ENCODE results near the gene NTM.

Gene NTM

GRCh38 chr11:131802440-131803115, 432.2 kb downstream of the NTM start:
- DNase-seq: no peak

GRCh38 chr11:131807876-131808275, 437.5 kb downstream of the NTM start:
- DNase-seq: no peak

GRCh38 chr11:131808470-131808869, 438.1 kb downstream of the NTM start:
- DNase-seq: no peak

GRCh38 chr11:131809203-131809918, 438.9 kb downstream of the NTM start:
- DNase-seq: no peak

- no peak for DNase-seq
Observed at GRCh38 chr11:131810541-131810940, 440.1 kb downstream of the NTM start.

- DNase-seq: no peak
Observed at GRCh38 chr11:131811383-131811782, 441.0 kb downstream of the NTM start.

- no peak for DNase-seq
Observed at GRCh38 chr11:131814108-131814507, 443.7 kb downstream of the NTM start.

GRCh38 chr11:131815590-131815989, 445.2 kb downstream of the NTM start:
- DNase-seq: no peak

GRCh38 chr11:131816051-131816450, 445.6 kb downstream of the NTM start:
- DNase-seq: no peak

GRCh38 chr11:131817687-131818188, 447.3 kb downstream of the NTM start:
- no peak for DNase-seq

- DNase-seq: no peak
Observed at GRCh38 chr11:131819865-131820264, 449.4 kb downstream of the NTM start.

GRCh38 chr11:131822506-131822905, 452.1 kb downstream of the NTM start:
- no peak for DNase-seq

GRCh38 chr11:131823772-131824171, 453.4 kb downstream of the NTM start:
- DNase-seq: no peak

- DNase-seq: no peak
Observed at GRCh38 chr11:131824771-131825170, 454.4 kb downstream of the NTM start.

GRCh38 chr11:131827430-131827829, 457.0 kb downstream of the NTM start:
- no peak for DNase-seq

GRCh38 chr11:131829725-131830124, 459.3 kb downstream of the NTM start:
- no peak for DNase-seq

- DNase-seq: no peak
Observed at GRCh38 chr11:131832079-131832478, 461.7 kb downstream of the NTM start.

GRCh38 chr11:131833366-131833765, 463.0 kb downstream of the NTM start:
- no peak for DNase-seq

- DNase-seq: no peak
Observed at GRCh38 chr11:131837562-131837961, 467.1 kb downstream of the NTM start.

GRCh38 chr11:131838016-131838415, 467.6 kb downstream of the NTM start:
- DNase-seq: no peak

- DNase-seq: no peak
Observed at GRCh38 chr11:131839326-131839725, 468.9 kb downstream of the NTM start.

- DNase-seq: no peak
Observed at GRCh38 chr11:131840545-131840944, 470.1 kb downstream of the NTM start.

- no peak for DNase-seq
Observed at GRCh38 chr11:131841028-131841427, 470.6 kb downstream of the NTM start.

- no peak for DNase-seq
Observed at GRCh38 chr11:131841925-131842635, 471.7 kb downstream of the NTM start.

Measured in left hindlimb (tissue), 1 donor.